Measurements from ENCODE around the gene ZDHHC22.

ZDHHC22 gene

DNA sequence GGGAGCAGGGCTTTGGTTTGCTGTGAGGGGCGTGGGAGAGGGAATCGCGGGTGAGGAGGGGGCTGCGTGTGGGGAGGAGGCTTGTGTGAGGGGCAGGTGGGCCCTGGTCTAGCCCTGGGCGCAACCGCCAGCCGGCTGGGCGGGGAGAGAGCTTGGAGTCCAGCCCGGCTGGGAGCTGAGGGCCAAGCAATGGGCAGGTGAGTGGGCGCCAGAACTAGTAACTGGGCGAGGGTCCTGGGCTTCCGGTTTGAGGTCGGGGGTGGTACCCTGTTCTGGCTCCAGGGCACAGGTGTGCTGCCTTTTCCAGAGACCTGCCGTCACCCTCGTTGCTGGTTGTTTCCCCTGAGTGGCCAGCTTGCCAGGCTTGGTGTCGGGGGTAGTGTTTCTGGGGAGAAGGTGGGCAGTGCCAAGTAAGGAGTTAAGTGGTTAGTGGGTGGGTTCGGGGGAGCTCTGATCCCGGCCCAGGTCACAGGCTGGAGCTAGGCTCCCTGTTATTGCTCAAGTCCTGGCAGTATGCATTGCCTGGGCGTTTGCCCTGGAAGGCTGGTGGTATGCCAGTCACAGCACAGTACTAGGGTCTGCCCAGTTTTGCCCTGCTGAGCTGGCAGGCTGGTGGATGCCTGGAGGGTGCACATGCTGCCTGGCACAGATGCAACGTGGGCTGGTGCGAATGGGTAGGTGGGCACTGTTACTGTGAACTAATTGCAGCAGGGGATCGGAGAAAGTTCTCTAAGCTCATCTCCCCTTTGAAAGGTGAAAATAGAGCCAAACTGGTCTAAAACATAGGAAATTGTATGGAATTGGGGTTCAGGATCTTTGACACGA is 42.9 kb downstream of the ZDHHC22 start:
- Histone ChIP-seq H3K9me3 (replicated peaks; ENCODE audit: low read length) (no peaks in the 10 kb centered on the region), H3K4me2 (ENCODE audit: low read length) (peak overlapping the region; percentile 87), H3K9ac (ENCODE audit: low read depth, low read length) (peak overlapping the region; percentile 90), H3K4me1 (ENCODE audit: control insufficient read depth, insufficient read depth, low read length) (peaks cover 24% of the 10 kb centered on the region), H3K36me3 (ENCODE audit: insufficient read depth, low read length) (no peaks in the 10 kb centered on the region), H3K4me3 (ENCODE audit: low read length) (peak overlapping the region; percentile 98), H3K27me3 (ENCODE audit: control insufficient read depth, insufficient read depth, low read length) (no peaks in the 10 kb centered on the region)

GRCh38 chr14:77097700-77098528 is 43.7 kb downstream of the ZDHHC22 start, which contains the start of gene CIPC:
TSS of gene CIPC (plus strand) at chr14:77098258. CDS start at chr14:77105709, 7,451 bp downstream.
- Histone ChIP-seq H3K4me1 (ENCODE audit: control insufficient read depth, insufficient read depth, low read length) (peaks cover 24% of the 10 kb centered on the region), H3K9ac (ENCODE audit: low read depth, low read length) (peak within 1 kb of the TSS; percentile 90)

GRCh38 chr14:77097006-77097699 is 44.4 kb downstream of the ZDHHC22 start:
- Histone ChIP-seq H3K27me3 (ENCODE audit: control insufficient read depth, insufficient read depth, low read length) (no peaks in the 10 kb centered on the region), H3K36me3 (ENCODE audit: insufficient read depth, low read length) (no peaks in the 10 kb centered on the region), H3K9me3 (replicated peaks; ENCODE audit: low read length) (no peaks in the 10 kb centered on the region), H3K4me1 (ENCODE audit: control insufficient read depth, insufficient read depth, low read length) (peaks cover 24% of the 10 kb centered on the region), H3K4me2 (ENCODE audit: low read length) (peak overlapping the region; percentile 79), H3K4me3 (ENCODE audit: low read length) (peak overlapping the region; percentile 71), H3K9ac (ENCODE audit: low read depth, low read length) (peak overlapping the region; percentile 85)

More at GRCh38 chr14:77097700-77098528, 43.7 kb downstream of the ZDHHC22 start, which contains the start of gene CIPC:
- H3K36me3 ChIP-seq (ENCODE audit: insufficient read depth, low read length): no peaks in the 10 kb centered on the region
- no peaks in the 10 kb centered on the region for H3K27me3 ChIP-seq (ENCODE audit: control insufficient read depth, insufficient read depth, low read length)
- peak within 1 kb of the TSS; percentile 87 for H3K4me2 ChIP-seq (ENCODE audit: low read length)
- peak within 1 kb of the TSS; percentile 98 for H3K4me3 ChIP-seq (ENCODE audit: low read length)
- no peaks in the 10 kb centered on the region for H3K9me3 ChIP-seq (replicated peaks; ENCODE audit: low read length)

GRCh38 chr14:77094672-77095284 is 46.8 kb downstream of the ZDHHC22 start:
- H3K36me3 ChIP-seq (ENCODE audit: insufficient read depth, low read length): no peaks in the 10 kb centered on the region

GRCh38 chr14:77092676-77093075 is 48.9 kb downstream of the ZDHHC22 start:
- H3K4me2 ChIP-seq (ENCODE audit: low read length): no peak overlapping the region
- no peak overlapping the region for H3K4me3 ChIP-seq (ENCODE audit: low read length)
- peaks cover 12% of the 10 kb centered on the region for H3K27me3 ChIP-seq (ENCODE audit: control insufficient read depth, insufficient read depth, low read length)
- H3K9ac ChIP-seq (ENCODE audit: low read depth, low read length): no peak overlapping the region
- H3K36me3 ChIP-seq (ENCODE audit: insufficient read depth, low read length): no peaks in the 10 kb centered on the region
- peaks cover 7% of the 10 kb centered on the region for H3K4me1 ChIP-seq (ENCODE audit: control insufficient read depth, insufficient read depth, low read length)
- H3K9me3 ChIP-seq (replicated peaks; ENCODE audit: low read length): no peaks in the 10 kb centered on the region

More at GRCh38 chr14:77094672-77095284, 46.8 kb downstream of the ZDHHC22 start:
- Histone ChIP-seq H3K9ac (ENCODE audit: low read depth, low read length) (no peak overlapping the region), H3K4me3 (ENCODE audit: low read length) (no peak overlapping the region), H3K4me1 (ENCODE audit: control insufficient read depth, insufficient read depth, low read length) (peaks cover 17% of the 10 kb centered on the region), H3K4me2 (ENCODE audit: low read length) (no peak overlapping the region), H3K27me3 (ENCODE audit: control insufficient read depth, insufficient read depth, low read length) (no peaks in the 10 kb centered on the region), H3K9me3 (replicated peaks; ENCODE audit: low read length) (no peaks in the 10 kb centered on the region)

DNA sequence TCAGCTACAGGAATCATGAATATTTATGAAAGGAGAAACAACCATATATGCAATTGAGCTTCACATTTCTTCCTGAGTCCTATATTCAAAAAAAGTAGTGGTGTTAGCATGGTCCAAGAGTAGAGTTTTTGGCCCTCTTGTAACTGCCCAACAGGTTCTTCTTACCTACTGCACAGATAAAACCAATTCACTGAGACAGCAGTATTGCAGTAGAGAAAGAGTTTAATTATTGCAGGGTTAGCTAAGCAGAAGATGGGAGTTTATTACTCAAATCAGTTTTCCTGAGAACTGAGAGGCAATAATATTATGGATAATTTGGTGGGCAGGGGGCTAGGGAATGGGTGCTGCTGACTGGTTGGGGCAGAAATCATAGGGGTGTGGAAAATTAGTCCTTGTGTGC is 50.1 kb downstream of the ZDHHC22 start:
- Histone ChIP-seq H3K9ac (ENCODE audit: low read depth, low read length) (no peak overlapping the region), H3K4me2 (ENCODE audit: low read length) (no peak overlapping the region), H3K9me3 (replicated peaks; ENCODE audit: low read length) (no peaks in the 10 kb centered on the region), H3K4me1 (ENCODE audit: control insufficient read depth, insufficient read depth, low read length) (no peaks in the 10 kb centered on the region), H3K27me3 (ENCODE audit: control insufficient read depth, insufficient read depth, low read length) (peaks cover 13% of the 10 kb centered on the region), H3K36me3 (ENCODE audit: insufficient read depth, low read length) (no peaks in the 10 kb centered on the region), H3K4me3 (ENCODE audit: low read length) (no peak overlapping the region)

DNA sequence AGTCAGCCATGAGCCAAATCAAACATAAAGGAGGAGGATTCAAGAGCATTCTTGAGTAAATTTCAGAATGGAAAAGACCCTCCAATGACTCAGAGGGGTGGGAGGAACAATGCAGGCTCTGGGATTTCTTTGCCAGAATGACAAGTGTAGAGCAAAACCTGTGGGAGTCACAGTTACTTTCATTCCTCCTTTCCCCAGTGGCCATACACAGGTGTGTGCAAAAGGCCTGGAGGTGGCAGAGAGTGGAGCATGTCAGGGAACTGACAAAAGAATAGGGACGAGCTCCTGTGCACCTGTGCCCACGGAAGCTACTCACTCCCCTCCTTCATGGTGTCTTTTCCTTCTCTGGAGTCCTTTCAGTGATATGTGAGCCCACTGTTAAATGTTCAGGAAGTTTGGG is 52.9 kb downstream of the ZDHHC22 start:
- Histone ChIP-seq H3K9ac (ENCODE audit: low read depth, low read length) (no peak overlapping the region), H3K36me3 (ENCODE audit: insufficient read depth, low read length) (no peaks in the 10 kb centered on the region), H3K9me3 (replicated peaks; ENCODE audit: low read length) (no peaks in the 10 kb centered on the region), H3K27me3 (ENCODE audit: control insufficient read depth, insufficient read depth, low read length) (peaks cover 30% of the 10 kb centered on the region), H3K4me2 (ENCODE audit: low read length) (no peak overlapping the region), H3K4me1 (ENCODE audit: control insufficient read depth, insufficient read depth, low read length) (no peaks in the 10 kb centered on the region), H3K4me3 (ENCODE audit: low read length) (no peak overlapping the region)

- H3K9ac ChIP-seq (ENCODE audit: low read depth, low read length): no peak overlapping the region
- no peak overlapping the region for H3K4me3 ChIP-seq (ENCODE audit: low read length)
- H3K4me1 ChIP-seq (ENCODE audit: control insufficient read depth, insufficient read depth, low read length): no peaks in the 10 kb centered on the region
- H3K27me3 ChIP-seq (ENCODE audit: control insufficient read depth, insufficient read depth, low read length): peaks cover 30% of the 10 kb centered on the region
- no peak overlapping the region for H3K4me2 ChIP-seq (ENCODE audit: low read length)
- no peaks in the 10 kb centered on the region for H3K36me3 ChIP-seq (ENCODE audit: insufficient read depth, low read length)
- no peaks in the 10 kb centered on the region for H3K9me3 ChIP-seq (replicated peaks; ENCODE audit: low read length)
Observed at GRCh38 chr14:77088219-77088618, 53.4 kb downstream of the ZDHHC22 start.

DNA sequence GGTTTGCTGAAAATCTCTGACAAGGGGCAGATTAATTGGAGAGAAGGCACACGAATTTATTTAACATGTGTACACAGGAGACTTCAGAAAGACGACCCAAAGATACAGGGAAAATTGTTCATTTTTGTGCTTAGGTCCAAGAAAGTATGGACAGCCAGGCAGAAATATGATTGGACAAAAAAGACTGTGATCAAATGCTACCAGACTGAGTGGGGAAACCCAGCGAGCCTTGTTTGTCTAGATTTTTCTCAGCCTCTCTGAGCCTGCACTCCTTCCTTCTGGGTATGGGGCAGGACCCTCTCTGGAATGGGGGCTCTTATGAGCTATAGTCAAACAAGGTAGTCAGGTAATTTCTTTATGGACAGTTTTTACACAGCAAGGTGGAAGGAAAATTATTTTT is 54.0 kb downstream of the ZDHHC22 start:
- no peaks in the 10 kb centered on the region for H3K9me3 ChIP-seq (replicated peaks; ENCODE audit: low read length)
- peaks cover 31% of the 10 kb centered on the region for H3K27me3 ChIP-seq (ENCODE audit: control insufficient read depth, insufficient read depth, low read length)
- no peaks in the 10 kb centered on the region for H3K4me1 ChIP-seq (ENCODE audit: control insufficient read depth, insufficient read depth, low read length)
- H3K4me3 ChIP-seq (ENCODE audit: low read length): no peak overlapping the region
- no peak overlapping the region for H3K4me2 ChIP-seq (ENCODE audit: low read length)
- no peak overlapping the region for H3K9ac ChIP-seq (ENCODE audit: low read depth, low read length)
- H3K36me3 ChIP-seq (ENCODE audit: insufficient read depth, low read length): no peaks in the 10 kb centered on the region

DNA sequence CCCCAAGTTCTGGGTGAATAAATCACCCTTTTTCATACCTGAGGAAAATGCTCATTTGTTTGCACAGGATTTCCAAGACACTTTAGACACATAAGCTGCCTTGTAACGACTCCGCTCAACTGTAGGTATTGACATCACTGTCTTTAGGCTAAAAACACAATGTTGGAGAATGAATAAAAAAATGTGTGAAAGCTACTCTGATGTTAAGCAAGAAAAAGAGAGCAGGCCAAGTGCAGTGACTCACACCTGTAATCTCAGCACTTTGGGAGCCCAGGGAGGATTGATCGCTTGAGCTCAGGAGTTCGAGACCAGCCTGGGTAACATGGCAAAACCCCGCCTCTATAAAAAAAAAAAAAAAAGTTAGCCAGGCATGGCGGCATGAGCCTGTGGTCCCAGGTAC is 54.6 kb downstream of the ZDHHC22 start:
- H3K9me3 ChIP-seq (replicated peaks; ENCODE audit: low read length): no peaks in the 10 kb centered on the region
- H3K4me1 ChIP-seq (ENCODE audit: control insufficient read depth, insufficient read depth, low read length): no peaks in the 10 kb centered on the region
- H3K9ac ChIP-seq (ENCODE audit: low read depth, low read length): no peak overlapping the region
- no peak overlapping the region for H3K4me2 ChIP-seq (ENCODE audit: low read length)
- peaks cover 36% of the 10 kb centered on the region for H3K27me3 ChIP-seq (ENCODE audit: control insufficient read depth, insufficient read depth, low read length)
- H3K36me3 ChIP-seq (ENCODE audit: insufficient read depth, low read length): no peaks in the 10 kb centered on the region
- H3K4me3 ChIP-seq (ENCODE audit: low read length): no peak overlapping the region

Measured in skeletal muscle satellite cell (primary cell).